HFFc6 (cell line): Measurements from ENCODE around the gene ADAP1. TPM values are rescaled to one million over a fixed set of nuclear protein-coding genes. Genes with fewer than 3 reads are reported as not detected.
"Not testable (repeated sequence)": the region's sequence is repeated elsewhere in the genome, so short reads cannot be mapped to it uniquely, and the experiment has no call there.

Experiments
- DNase-seq: peaks from one replicate; pipeline ENCODE4 v3.0.0-alpha.2; 2018
- H3K27ac Mint-ChIP-seq: 2 replicates; pipeline ENCODE4 v1.8.0; 2020; ENCODE audit warnings: mild to moderate bottlenecking, mixed read lengths
- H3K27me3 Mint-ChIP-seq: 2 replicates; pipeline ENCODE4 v1.8.0; 2021; ENCODE audit warnings: mild to moderate bottlenecking, moderate library complexity, mixed read lengths; ENCODE audit not compliant: insufficient read depth
- H3K36me3 Mint-ChIP-seq: 2 replicates; pipeline ENCODE4 v1.8.0; 2021; ENCODE audit warnings: low read depth, mixed read lengths
- H3K4me1 Mint-ChIP-seq: 2 replicates; pipeline ENCODE4 v1.8.0; 2020; ENCODE audit warnings: low read depth, mixed read lengths
- H3K4me3 Mint-ChIP-seq: 2 replicates; pipeline ENCODE4 v1.8.0; 2020; ENCODE audit warnings: mild to moderate bottlenecking, moderate library complexity, mixed read lengths
- H3K9me3 Mint-ChIP-seq: 2 replicates; pipeline ENCODE4 v1.8.0; 2020; ENCODE audit warnings: mild to moderate bottlenecking, mixed read lengths
- long read RNA-seq: library from polyadenylated mRNA; unstranded; transcript quantifications from one replicate; pipeline ENCODE4 v2.0.0, GENCODE V29; 2019
- total RNA-seq, 6 experiments: library from RNA; stranded (reverse); fragmentation: NEBNext Ultra II Directional; extraction: Animal tissue kit (Norgen Biotek cat#: 25700); gene quantifications; 2 replicates in 1 of 6; 3 replicates in 5 of 6; pipeline ENCODE4 v1.2.3, GENCODE V29; 2021
- TF ChIP-seq, protein P1 (sequence below): fragments of 200-600 bp; sonication (generic); IDR thresholded peaks from 2 replicates; pipeline ENCODE4 v1.5.0; 2021; ENCODE audit warnings: antibody characterized with exemption, mild to moderate bottlenecking

The ADAP1 gene, protein sequence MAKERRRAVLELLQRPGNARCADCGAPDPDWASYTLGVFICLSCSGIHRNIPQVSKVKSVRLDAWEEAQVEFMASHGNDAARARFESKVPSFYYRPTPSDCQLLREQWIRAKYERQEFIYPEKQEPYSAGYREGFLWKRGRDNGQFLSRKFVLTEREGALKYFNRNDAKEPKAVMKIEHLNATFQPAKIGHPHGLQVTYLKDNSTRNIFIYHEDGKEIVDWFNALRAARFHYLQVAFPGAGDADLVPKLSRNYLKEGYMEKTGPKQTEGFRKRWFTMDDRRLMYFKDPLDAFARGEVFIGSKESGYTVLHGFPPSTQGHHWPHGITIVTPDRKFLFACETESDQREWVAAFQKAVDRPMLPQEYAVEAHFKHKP
- 1 to 10 TPM in 2 of 6 experiments, under 1 TPM in 4; 0.64 to 1.1 (median 0.90) TPM for total RNA-seq
- long read RNA-seq, partial matches to known transcripts, result 0 of 1 reads
- long read RNA-seq, other reads (novel, unspliced or antisense), result 0 of 1 reads

DNA sequence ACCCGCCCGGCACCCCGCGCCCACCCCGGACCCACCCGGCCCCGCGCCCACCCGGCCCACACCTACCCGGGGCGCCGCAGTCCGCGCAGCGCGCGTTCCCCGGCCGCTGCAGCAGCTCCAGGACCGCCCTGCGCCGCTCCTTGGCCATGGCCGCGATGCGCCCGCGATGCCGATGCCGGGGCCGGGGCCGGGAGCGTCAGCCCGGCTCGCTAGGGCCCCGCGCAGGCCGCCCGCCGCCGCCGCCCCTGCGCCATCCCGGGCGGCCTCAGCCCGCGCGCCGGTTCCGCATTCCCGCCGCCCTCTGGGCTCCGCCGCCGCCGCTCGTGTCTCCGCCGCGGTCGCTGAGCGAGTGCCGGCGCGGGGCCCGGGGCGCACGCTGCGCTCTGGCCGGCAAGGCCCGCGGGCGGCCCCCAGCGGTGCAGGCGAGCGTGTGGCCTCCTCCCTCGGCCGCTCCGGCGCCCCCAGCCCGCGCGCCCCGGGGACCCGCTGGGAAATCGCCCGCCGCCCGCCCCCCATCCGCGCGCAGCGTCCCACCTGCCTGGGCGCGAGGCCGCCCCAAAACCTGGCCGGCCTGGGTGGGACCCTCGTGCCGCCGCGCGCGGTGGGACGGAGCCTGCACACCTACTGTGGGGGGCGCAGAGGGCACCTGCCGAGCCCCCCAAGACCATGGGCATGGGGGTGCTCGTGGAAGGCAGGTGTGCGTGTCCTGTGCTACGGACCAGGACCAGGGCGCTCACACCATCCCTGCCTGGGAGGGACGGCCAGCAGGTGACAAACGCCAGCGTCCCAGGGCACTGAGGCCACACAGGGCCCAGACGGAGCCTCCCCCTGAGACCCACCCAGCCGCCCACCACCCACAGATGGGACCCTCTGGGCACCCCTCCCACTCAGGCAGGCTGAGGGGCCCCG lies at the start of gene ADAP1:
TSS of gene ADAP1 (minus strand) at position 351 of the 909 bp plus-strand sequence. CDS start at position 148, 203 bp downstream.
- no peak for DNase-seq
- no peaks in the 10 kb centered on the region for H3K36me3 Mint-ChIP-seq
- H3K9me3 Mint-ChIP-seq, result no peaks in the 10 kb centered on the region
- peaks cover 32% of the 10 kb centered on the region for H3K27me3 Mint-ChIP-seq
- no peak within 1 kb of the TSS; the same call in 1 of the 2 replicates for H3K4me3 Mint-ChIP-seq
- TF ChIP-seq, protein P1, sequence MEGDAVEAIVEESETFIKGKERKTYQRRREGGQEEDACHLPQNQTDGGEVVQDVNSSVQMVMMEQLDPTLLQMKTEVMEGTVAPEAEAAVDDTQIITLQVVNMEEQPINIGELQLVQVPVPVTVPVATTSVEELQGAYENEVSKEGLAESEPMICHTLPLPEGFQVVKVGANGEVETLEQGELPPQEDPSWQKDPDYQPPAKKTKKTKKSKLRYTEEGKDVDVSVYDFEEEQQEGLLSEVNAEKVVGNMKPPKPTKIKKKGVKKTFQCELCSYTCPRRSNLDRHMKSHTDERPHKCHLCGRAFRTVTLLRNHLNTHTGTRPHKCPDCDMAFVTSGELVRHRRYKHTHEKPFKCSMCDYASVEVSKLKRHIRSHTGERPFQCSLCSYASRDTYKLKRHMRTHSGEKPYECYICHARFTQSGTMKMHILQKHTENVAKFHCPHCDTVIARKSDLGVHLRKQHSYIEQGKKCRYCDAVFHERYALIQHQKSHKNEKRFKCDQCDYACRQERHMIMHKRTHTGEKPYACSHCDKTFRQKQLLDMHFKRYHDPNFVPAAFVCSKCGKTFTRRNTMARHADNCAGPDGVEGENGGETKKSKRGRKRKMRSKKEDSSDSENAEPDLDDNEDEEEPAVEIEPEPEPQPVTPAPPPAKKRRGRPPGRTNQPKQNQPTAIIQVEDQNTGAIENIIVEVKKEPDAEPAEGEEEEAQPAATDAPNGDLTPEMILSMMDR, result no peak
- no peak within 1 kb of the TSS for H3K27ac Mint-ChIP-seq
- no peaks in the 10 kb centered on the region for H3K4me1 Mint-ChIP-seq

DNA sequence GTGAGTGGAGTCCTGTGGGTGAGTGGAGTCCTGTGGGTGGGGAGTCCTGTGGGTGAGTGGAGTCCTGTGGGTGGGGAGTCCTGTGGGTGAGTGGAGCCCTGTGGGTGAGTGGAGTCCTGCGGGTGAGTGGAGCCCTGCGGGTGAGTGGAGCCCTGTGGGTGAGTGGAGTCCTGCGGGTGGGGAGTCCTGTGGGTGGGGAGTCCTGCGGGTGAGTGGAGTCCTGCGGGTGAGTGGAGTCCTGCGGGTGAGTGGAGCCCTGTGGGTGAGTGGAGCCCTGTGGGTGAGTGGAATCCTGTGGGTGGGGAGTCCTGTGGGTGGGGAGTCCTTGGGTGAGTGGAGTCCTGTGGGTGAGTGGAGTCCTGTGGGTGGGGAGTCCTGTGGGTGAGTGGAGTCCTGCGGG lies 48.0 kb upstream of the ADAP1 start:
- H3K4me1 Mint-ChIP-seq, H3K9me3 Mint-ChIP-seq: not testable (repeated sequence)

DNA sequence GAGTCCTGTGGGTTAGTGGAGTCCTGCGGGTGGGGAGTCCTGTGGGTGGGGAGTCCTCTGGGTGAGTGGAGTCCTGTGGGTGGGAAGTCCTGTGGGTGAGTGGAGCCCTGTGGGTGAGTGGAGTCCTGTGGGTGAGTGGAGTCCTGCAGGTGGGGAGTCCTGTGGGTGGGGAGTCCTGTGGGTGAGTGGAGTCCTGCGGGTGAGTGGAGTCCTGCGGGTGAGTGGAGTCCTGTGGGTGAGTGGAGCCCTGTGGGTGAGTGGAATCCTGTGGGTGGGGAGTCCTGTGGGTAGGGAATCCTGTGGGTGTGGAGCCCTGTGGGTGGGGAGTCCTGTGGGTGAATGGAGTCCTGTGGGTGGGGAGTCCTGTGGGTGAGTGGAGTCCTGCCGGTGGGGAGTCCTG lies 47.5 kb upstream of the ADAP1 start:
- DNase-seq, H3K4me1 Mint-ChIP-seq, H3K27ac Mint-ChIP-seq, H3K9me3 Mint-ChIP-seq, H3K27me3 Mint-ChIP-seq, H3K4me3 Mint-ChIP-seq, H3K36me3 Mint-ChIP-seq: not testable (repeated sequence)

More for the DNA sequence above, 48.0 kb upstream of the ADAP1 start:
- not testable (repeated sequence) for H3K27me3 Mint-ChIP-seq, DNase-seq, H3K4me3 Mint-ChIP-seq, H3K27ac Mint-ChIP-seq, H3K36me3 Mint-ChIP-seq

DNA sequence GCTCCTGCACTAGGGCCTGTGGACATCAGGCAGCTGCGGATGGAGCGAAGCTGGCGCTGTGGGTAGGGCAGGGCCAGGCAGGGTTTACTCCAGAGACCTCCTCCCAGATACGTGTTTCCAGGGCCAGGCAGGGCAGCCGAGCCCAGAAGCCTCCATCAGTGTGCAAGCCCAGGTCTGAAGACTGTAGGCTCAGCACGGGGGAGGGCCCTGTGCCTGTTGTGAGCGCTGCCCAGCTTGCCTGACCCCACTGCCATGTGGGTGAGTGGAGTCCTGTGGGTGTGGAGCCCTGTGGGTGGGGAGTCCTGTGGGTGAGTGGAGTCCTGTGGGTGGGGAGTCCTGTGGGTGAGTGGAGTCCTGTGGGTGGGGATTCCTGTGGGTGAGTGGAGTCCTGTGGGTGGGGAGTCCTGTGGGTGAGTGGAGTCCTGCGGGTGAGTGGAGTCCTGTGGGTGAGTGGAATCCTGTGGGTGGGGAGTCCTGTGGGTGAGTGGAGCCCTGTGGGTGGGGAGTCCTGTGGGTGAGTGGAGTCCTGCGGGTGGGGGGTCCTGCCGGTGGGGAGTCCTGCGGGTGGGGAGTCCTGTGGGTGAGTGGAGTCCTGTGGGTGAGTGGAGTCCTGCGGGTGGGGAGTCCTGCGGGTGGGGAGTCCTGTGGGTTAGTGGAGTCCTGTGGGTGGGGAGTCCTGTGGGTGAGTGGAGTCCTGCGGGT lies 46.7 kb upstream of the ADAP1 start:
- not testable (repeated sequence) for H3K36me3 Mint-ChIP-seq, H3K4me1 Mint-ChIP-seq, H3K9me3 Mint-ChIP-seq, H3K27me3 Mint-ChIP-seq, H3K4me3 Mint-ChIP-seq, H3K27ac Mint-ChIP-seq, DNase-seq

DNA sequence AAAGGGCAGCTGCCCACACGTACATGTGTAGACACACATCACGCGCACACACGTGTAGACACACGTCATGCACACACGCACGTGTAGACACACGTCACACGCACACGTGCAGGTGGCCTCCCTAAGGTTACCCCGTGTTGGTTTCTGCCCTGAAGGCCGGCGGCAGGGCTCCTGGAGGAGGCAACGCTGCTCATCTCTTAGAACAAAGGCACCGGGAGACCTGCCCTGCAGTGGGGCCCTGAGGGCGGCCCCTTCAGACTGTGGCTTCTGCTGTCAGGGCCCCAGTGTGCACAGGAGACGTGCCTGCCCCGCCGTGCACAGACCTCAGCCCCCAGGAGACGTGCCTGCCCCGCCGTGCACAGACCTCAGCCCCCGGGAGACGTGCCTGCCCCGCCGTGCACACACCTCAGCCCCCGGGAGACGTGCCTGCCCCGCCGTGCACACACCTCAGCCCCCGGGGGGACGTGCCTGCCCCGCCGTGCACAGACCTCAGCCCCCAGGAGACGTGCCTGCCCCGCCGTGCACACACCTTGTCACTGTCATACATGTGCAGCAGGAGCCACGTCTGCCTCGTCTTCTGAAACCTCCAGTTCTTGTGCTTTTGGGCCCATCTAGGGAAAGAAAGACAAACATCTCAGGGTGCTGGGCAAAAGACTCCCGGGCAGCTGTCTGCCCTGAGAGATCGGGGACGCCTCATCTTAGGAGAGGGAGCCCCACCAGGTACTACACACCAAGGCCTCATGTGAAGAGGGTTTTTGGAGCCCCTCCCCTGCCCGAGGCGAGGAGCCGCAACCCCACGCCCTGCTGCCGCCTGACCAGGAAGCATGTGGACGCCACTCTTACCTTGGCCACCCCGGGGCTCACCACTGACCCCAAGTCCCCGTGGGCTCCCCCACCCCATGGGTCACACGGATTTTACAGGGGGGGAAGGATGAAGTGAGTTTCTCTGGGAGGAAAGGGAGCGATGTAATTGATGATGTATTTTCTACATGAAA lies 45.8 kb upstream of the ADAP1 start:
- DNase-seq, result no peak
- Mint-ChIP-seq H3K9me3 (no peaks in the 10 kb centered on the region), H3K4me3 (no peak overlapping the region), H3K4me1 (no peaks in the 10 kb centered on the region), H3K27me3 (no peaks in the 10 kb centered on the region), H3K36me3 (no peaks in the 10 kb centered on the region), H3K27ac (no peak overlapping the region)
- TF ChIP-seq, protein P1, result no peak

DNA sequence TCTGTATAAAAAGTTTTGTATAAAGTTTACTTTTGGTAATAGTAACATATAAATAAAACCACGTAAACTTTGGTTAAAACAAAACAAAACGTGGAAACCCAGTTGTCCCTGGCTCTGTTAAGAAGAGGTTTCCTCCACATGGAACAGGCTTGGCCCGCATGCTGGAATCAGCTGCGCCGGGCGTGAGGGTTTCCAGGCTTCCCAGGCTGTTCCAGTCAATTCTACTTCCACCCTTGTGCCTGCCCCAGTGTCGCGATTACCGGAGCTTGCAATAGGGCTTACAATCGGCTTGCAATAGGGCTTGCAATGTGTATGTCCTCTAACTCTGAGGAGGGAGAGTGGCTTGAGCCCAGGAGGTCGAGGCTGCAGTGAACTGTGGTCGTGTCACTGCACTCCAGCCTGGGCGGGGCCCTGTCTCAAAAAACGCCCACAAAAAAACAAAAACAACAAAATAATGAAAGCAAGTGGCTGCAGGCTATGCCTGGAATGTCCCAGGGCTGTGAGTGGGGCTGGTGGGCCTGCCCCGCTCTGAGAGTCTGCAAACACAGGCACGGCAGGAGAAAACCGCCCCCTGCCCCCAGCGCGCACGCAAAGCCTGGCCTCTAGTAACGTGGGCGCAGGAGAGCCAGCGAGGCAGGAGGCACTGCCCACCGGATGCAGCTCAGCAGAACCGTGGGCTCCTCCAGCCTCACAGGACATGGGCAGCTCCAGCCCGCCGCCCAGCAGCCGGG lies 44.8 kb upstream of the ADAP1 start:
- H3K4me3 Mint-ChIP-seq, result no peak overlapping the region
- no peaks in the 10 kb centered on the region for H3K36me3 Mint-ChIP-seq
- no peaks in the 10 kb centered on the region for H3K9me3 Mint-ChIP-seq
- DNase-seq, result no peak
- TF ChIP-seq, protein P1, result no peak
- no peaks in the 10 kb centered on the region for H3K27me3 Mint-ChIP-seq
- H3K27ac Mint-ChIP-seq, result no peak overlapping the region
- no peaks in the 10 kb centered on the region for H3K4me1 Mint-ChIP-seq
